H1 (cell line): ENCODE results near the gene IL21R. TPM values are rescaled to one million over a fixed set of nuclear protein-coding genes. Genes with fewer than 3 reads are reported as not detected.

Experiments used
- EP300 ChIP-seq, 2 experiments: IDR thresholded peaks; 1 replicate in 1 of 2; 2 replicates in 1 of 2; pipeline ENCODE4 v1.6.1; 2011 to 2012; ENCODE audit warnings: low read depth in 2 of 2, low read length in 2 of 2, mild to moderate bottlenecking in 2 of 2, borderline replicate concordance in 1 of 2, inconsistent platforms in 1 of 2, moderate library complexity in 1 of 2
- polyA plus RNA-seq, 7 experiments: library from polyadenylated mRNA; depleted of rRNA in 3 of 7; stranded (reverse) in 5 of 7; unstranded in 2 of 7; fragments of >200 nt in 5 of 7; fragments of 200-250 nt in 2 of 7; gene quantifications; 1 replicate in 5 of 7; 2 replicates in 1 of 7; 4 replicates in 1 of 7; pipeline versions ENCODE4 v1.2.1 to v1.2.3, GENCODE V29; 2011 to 2013; ENCODE audit warnings: missing spikeins in 2 of 7, mixed read lengths in 2 of 7
- total RNA-seq: library from RNA; stranded (reverse); fragmentation: NEBNext Ultra II Directional; extraction: Animal tissue kit (Norgen Biotek cat#: 25700); gene quantifications from 2 replicates; pipeline ENCODE4 v1.2.1, GENCODE V29; 2021

Gene IL21R
- total and polyA plus RNA-seq, 2 of the 8 experiments (the other 6 are each of a cell fraction or from before 2014, with no cell fraction given) = 0.34 to 0.70 TPM

DNA sequence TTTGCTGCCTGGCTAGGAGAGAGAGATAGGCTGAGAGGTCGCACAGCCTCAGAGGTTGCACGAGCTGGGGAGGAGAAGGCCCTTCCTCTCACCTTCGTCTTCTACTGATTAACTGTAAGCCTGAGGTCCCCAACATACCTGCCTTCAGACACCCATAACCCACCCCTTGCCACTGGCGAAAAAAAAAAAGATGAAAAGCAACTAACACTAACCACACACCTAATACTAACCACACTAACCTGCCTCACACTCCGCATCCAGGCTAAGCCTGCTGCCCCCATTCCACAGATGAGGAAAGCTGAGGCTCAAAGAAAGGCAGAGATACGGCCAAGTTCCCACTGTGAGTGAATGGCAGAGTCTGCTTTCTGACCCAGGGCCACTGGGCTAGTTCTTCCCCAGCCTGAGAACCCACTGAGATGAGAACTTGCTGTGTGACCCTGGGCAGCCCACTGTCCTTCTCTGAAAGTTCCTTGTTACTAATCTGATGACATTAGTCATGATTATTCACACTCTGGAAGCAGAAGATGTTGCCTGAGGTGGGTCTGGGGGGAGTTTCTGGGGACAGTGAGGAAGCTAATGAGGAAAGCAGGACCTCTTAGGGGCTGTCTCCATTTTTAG, 4.6 kb downstream of the IL21R start (continued):
- TF ChIP-seq EP300 (IDR thresholded peaks at IDR 0.05; ENCODE audit: borderline replicate concordance in 1 of 2, low read depth in 2 of 2, low read length in 2 of 2) = no peak
